Endothelial cell of umbilical vein (primary cell): ENCODE results near the gene EYS. TPM values are rescaled to one million over a fixed set of nuclear protein-coding genes. Genes with fewer than 3 reads are reported as not detected.

ENCODE experiments used
- BruUV-seq: library from RNA; stranded (reverse); fragments of 400-500 nt; replicated peaks from 2 replicates; lab custom pipeline; 2021; lab: Mats Ljungman, UMichigan
- CTCF ChIA-PET: fragments of 300-600, 350-600 bp; sonication (Branson Sonifier 250); formaldehyde crosslinking; loops from one replicate; lab custom pipeline; 2021; ENCODE audit warnings: antibody characterized with exemption, inconsistent platforms; lab: Charles Lee
- POLR2A ChIA-PET: fragments of 300-600, 350-600 bp; sonication (Branson Sonifier 250); formaldehyde crosslinking; loops from one replicate; lab custom pipeline; 2021; ENCODE audit warnings: antibody characterized with exemption, inconsistent platforms; lab: Charles Lee
- DNase-seq: peaks from one replicate; pipeline ENCODE4 v3.0.0-alpha.2; 2011; ENCODE audit warnings: low read depth, low spot score
- FAIRE-seq: peaks from 2 replicates; lab custom pipeline; 2011; peaks lifted over from hg19 to GRCh38; lab: Jason Lieb, UNC
- H2AFZ ChIP-seq: 2 replicates; pipeline ENCODE4 v1.6.0; 2012; ENCODE audit warnings: low read depth, low read length, control low read depth, inconsistent platforms
- H3K27ac ChIP-seq: 2 replicates; pipeline ENCODE4 v1.5.1; 2011; ENCODE audit warnings: low read depth, mild to moderate bottlenecking, control low read depth, low read length, moderate library complexity; ENCODE audit not compliant: insufficient read depth
- H3K27me3 ChIP-seq, 2 experiments: 2 replicates each; pipeline versions ENCODE4 v1.6.0 to v1.6.1; 2011; ENCODE audit warnings: low read length in 2 of 2, mixed read lengths in 1 of 2; ENCODE audit not compliant: control insufficient read depth in 2 of 2, insufficient read depth in 2 of 2
- H3K36me3 ChIP-seq, 2 experiments: 2 replicates in 1 of 2; 3 replicates in 1 of 2; pipeline ENCODE4 v1.5.1; 2011; ENCODE audit warnings: low read length in 2 of 2, mild to moderate bottlenecking in 1 of 2, moderate library complexity in 1 of 2; ENCODE audit not compliant: control insufficient read depth in 2 of 2, insufficient read depth in 2 of 2; ENCODE audit errors: extremely low read depth in 1 of 2
- H3K4me1 ChIP-seq: 3 replicates; pipeline ENCODE4 v1.5.1; 2011; ENCODE audit warnings: mild to moderate bottlenecking, low read length; ENCODE audit not compliant: control insufficient read depth, insufficient read depth; ENCODE audit errors: extremely low read depth
- H3K4me2 ChIP-seq: 2 replicates; pipeline ENCODE4 v1.6.1; 2011; ENCODE audit warnings: low read length, control low read depth, mixed read lengths; ENCODE audit not compliant: insufficient read depth
- H3K4me3 ChIP-seq, 3 experiments: fragments of 200-600 bp in 1 of 3; sonication (generic), shearing (Covaris generic) in 1 of 3; replicated peaks in 1 of 3; 2 replicates each; pipeline ENCODE4 v1.5.1; 2011 to 2016; ENCODE audit warnings: control low read depth in 3 of 3, low read length in 3 of 3, mild to moderate bottlenecking in 2 of 3, inconsistent platforms in 1 of 3, low read depth in 1 of 3, moderate library complexity in 1 of 3; ENCODE audit not compliant: insufficient read depth in 1 of 3
- H3K79me2 ChIP-seq: 2 replicates; pipeline ENCODE4 v1.6.0; 2012; ENCODE audit warnings: low read length, inconsistent platforms; ENCODE audit not compliant: control insufficient read depth, insufficient read depth
- H3K9ac ChIP-seq: replicated peaks from 2 replicates; pipeline ENCODE3; 2011; ENCODE audit warnings: low read length, control low read depth; ENCODE audit not compliant: insufficient read depth; ENCODE audit errors: extremely low read depth
- H3K9me1 ChIP-seq: replicated peaks from 3 replicates; pipeline ENCODE4 v1.6.0; 2011; ENCODE audit warnings: mild to moderate bottlenecking, low read length; ENCODE audit not compliant: control insufficient read depth, insufficient read depth; ENCODE audit errors: extremely low read depth
- H3K9me3 ChIP-seq: replicated peaks from 2 replicates; pipeline ENCODE4 v1.5.1; 2012; ENCODE audit warnings: low read length, inconsistent platforms; ENCODE audit not compliant: control insufficient read depth, insufficient read depth
- H4K20me1 ChIP-seq: replicated peaks from 2 replicates; pipeline ENCODE3; 2011; ENCODE audit warnings: mild to moderate bottlenecking, low read length; ENCODE audit not compliant: control insufficient read depth, insufficient read depth; ENCODE audit errors: extremely low read depth
- CTCF ChIP-seq, 2 donors: IDR thresholded peaks; 1 replicate in 1 of 2; 2 replicates in 1 of 2; pipeline ENCODE4 v1.5.1; 2011; ENCODE audit warnings: low read length in 2 of 2, mild to moderate bottlenecking in 2 of 2, moderate library complexity in 2 of 2, control low read depth in 1 of 2, inconsistent platforms in 1 of 2, low read depth in 1 of 2; ENCODE audit not compliant: insufficient read depth in 1 of 2; ENCODE audit errors: extremely low read depth in 1 of 2
- EZH2 ChIP-seq: IDR thresholded peaks from 2 replicates; pipeline ENCODE4 v1.6.1; 2012; ENCODE audit warnings: borderline replicate concordance, low read depth, mild to moderate bottlenecking, moderate library complexity, low read length, inconsistent platforms; ENCODE audit not compliant: severe bottlenecking
- FOS ChIP-seq: IDR thresholded peaks from 2 replicates; pipeline ENCODE4 v1.6.1; 2011; ENCODE audit warnings: mild to moderate bottlenecking, low read length, moderate library complexity, borderline replicate concordance; ENCODE audit not compliant: insufficient read depth
- GATA2 ChIP-seq: IDR thresholded peaks from 2 replicates; pipeline ENCODE4 v1.7.0; 2011; ENCODE audit warnings: low read depth, mild to moderate bottlenecking, moderate library complexity, mixed read lengths, low read length; ENCODE audit not compliant: insufficient read length, insufficient read depth
- JUN ChIP-seq: IDR thresholded peaks from 2 replicates; pipeline ENCODE4 v1.6.1; 2011; ENCODE audit warnings: borderline replicate concordance, low read depth; ENCODE audit not compliant: insufficient read length, insufficient read depth
- MAX ChIP-seq: IDR thresholded peaks from 2 replicates; pipeline ENCODE4 v1.6.1; 2011; ENCODE audit not compliant: insufficient read depth, insufficient read length
- MYC ChIP-seq: IDR thresholded peaks from one replicate; pipeline ENCODE4 v1.6.1; 2011; ENCODE audit warnings: mild to moderate bottlenecking, low read depth, low read length
- POLR2A ChIP-seq: IDR thresholded peaks from 2 replicates; pipeline ENCODE4 v1.6.1; 2012; ENCODE audit warnings: low read depth, mild to moderate bottlenecking, control low read depth, low read length
- POLR2AphosphoS5 ChIP-seq: IDR thresholded peaks from 2 replicates; pipeline ENCODE4 v1.6.1; 2012; ENCODE audit warnings: low read depth, mild to moderate bottlenecking, control low read depth, low read length, moderate library complexity; ENCODE audit not compliant: insufficient read depth
- dilution Hi-C: fragments of 300-500 bp; cut with MboI; formaldehyde crosslinking; loops from one replicate; pipeline ENCODE4 v1.15.0; 2019; ENCODE audit warnings: low sequenced_read_pairs; ENCODE audit not compliant: extremely low pct_ligation_motif_present
- intact Hi-C: fragments of 100-400 bp; cut with micrococcal nuclease; formaldehyde crosslinking; loops from one replicate; pipeline ENCODE4 v1.10.0; 2022
- polyA plus RNA-seq, 4 experiments: library from polyadenylated mRNA; depleted of rRNA in 3 of 4; stranded (reverse) in 3 of 4; unstranded in 1 of 4; fragments of >200 nt; gene quantifications; 2 replicates each; pipeline versions ENCODE4 v1.2.1 to v1.2.3, GENCODE V29; 2011 to 2012; ENCODE audit warnings: missing spikeins in 1 of 4
- total RNA-seq: library from RNA; stranded (reverse); gene quantifications from 2 replicates; pipeline ENCODE4 v1.2.3, GENCODE V29; 2021

The EYS gene
- total and polyA plus RNA-seq, 2 donors (not counting 3 experiments of a cell fraction or from before 2014, with no cell fraction given): 0.01 to 0.27 TPM

GRCh38 chr6:65399355-65400084 lies 307.5 kb downstream of the EYS start:
- Histone ChIP-seq H3K9me1 (no peaks in the 10 kb centered on the region), H3K4me1 (no peaks in the 10 kb centered on the region), H2AFZ (no peak overlapping the region), H3K4me2 (no peak overlapping the region), H4K20me1 (no peaks in the 10 kb centered on the region), H3K36me3 (no peaks in the 10 kb centered on the region), H3K9me3 (no peaks in the 10 kb centered on the region), H3K79me2 (no peaks in the 10 kb centered on the region), H3K27me3 (no peaks in the 10 kb centered on the region), H3K4me3 (no peak overlapping the region), H3K27ac (no peak overlapping the region), H3K9ac (no peak overlapping the region)
- dilution Hi-C loops: no loop called here
- ChIA-PET POLR2A (no interaction called here), CTCF (no interaction called here)
- FAIRE-seq: no peak
- no peak for DNase-seq
- no TSS peak for BruUV-seq
- intact Hi-C loops: no loop called here
- no peak for TF ChIP-seq MAX
- no peak for TF ChIP-seq FOS
- TF ChIP-seq POLR2A: no peak
- TF ChIP-seq JUN: no peak
- no peak for TF ChIP-seq EZH2
- no peak for TF ChIP-seq GATA2
- TF ChIP-seq MYC: no peak
- TF ChIP-seq CTCF (IDR thresholded peaks at IDR 0.05; ENCODE audit: extremely low read depth in 1 of 2, insufficient read depth in 1 of 2, low read depth in 1 of 2, low read length in 2 of 2): no peak
- TF ChIP-seq POLR2AphosphoS5: no peak
